B cell (primary cell): Measurements from ENCODE around the gene ESRRB. TPM values are rescaled to one million over a fixed set of nuclear protein-coding genes. Genes with fewer than 3 reads are reported as not detected.

Experiments used
- ATAC-seq: fragments of 200-7000 bp; cut with Tn5 transposase; one replicate; pipeline ENCODE4 v1.10.0; 2021; ENCODE audit warnings: low read depth, mild to moderate bottlenecking, moderate number of reproducible peaks, moderate library complexity
- CTCF ChIA-PET: fragments of 350-600 bp; sonication (Branson Sonifier 250); formaldehyde crosslinking; loops from one replicate; lab custom pipeline; 2021; ENCODE audit warnings: antibody characterized with exemption, inconsistent platforms; lab: Charles Lee
- POLR2A ChIA-PET: fragments of 350-600 bp; sonication (Branson Sonifier 250); formaldehyde crosslinking; loops from one replicate; lab custom pipeline; 2021; ENCODE audit warnings: antibody characterized with exemption; lab: Charles Lee
- DNase-seq: peaks from one replicate; pipeline ENCODE4 v3.0.0; 2013
- H2AFZ ChIP-seq: 2 replicates; pipeline ENCODE4 v1.6.1; 2012; ENCODE audit warnings: mild to moderate bottlenecking, low read depth, low read length; ENCODE audit not compliant: insufficient read depth, poor library complexity, severe bottlenecking
- H3K27ac ChIP-seq, 2 donors: 1 replicate in 1 of 2; 2 replicates in 1 of 2; pipeline ENCODE4 v1.5.1; 2012 to 2013; ENCODE audit warnings: low read length in 2 of 2, mild to moderate bottlenecking in 2 of 2, moderate library complexity in 1 of 2
- H3K27me3 ChIP-seq, 4 experiments: fragments of 200-600 bp in 1 of 4; sonication (generic) in 1 of 4; replicated peaks in 1 of 4; 1 replicate in 2 of 4; 2 replicates in 2 of 4; pipeline versions ENCODE4 v1.6.1 to v1.7.0; 2013 to 2016; ENCODE audit warnings: low read length in 3 of 4, mild to moderate bottlenecking in 2 of 4, mixed read lengths in 1 of 4, moderate library complexity in 1 of 4; ENCODE audit not compliant: insufficient read depth in 4 of 4, control insufficient read depth in 3 of 4; ENCODE audit errors: control extremely low read depth in 1 of 4
- H3K36me3 ChIP-seq, 2 experiments: replicated peaks in 1 of 2; 1 replicate in 1 of 2; 2 replicates in 1 of 2; pipeline versions ENCODE4 v1.6.1 to v1.7.1; 2013; ENCODE audit warnings: low read length in 1 of 2; ENCODE audit not compliant: insufficient read depth in 2 of 2, control insufficient read depth in 1 of 2; ENCODE audit errors: control extremely low read depth in 1 of 2, extremely low read depth in 1 of 2
- H3K4me1 ChIP-seq, 2 donors: fragments of 200-600 bp in 1 of 2; sonication (generic) in 1 of 2; 1 replicate in 1 of 2; 2 replicates in 1 of 2; pipeline versions ENCODE4 v1.5.1 to v1.6.1; 2013 to 2017; ENCODE audit warnings: low read length in 2 of 2; ENCODE audit not compliant: control insufficient read depth in 2 of 2, insufficient read depth in 2 of 2
- H3K4me2 ChIP-seq: replicated peaks from 2 replicates; pipeline ENCODE3; 2012; ENCODE audit warnings: mild to moderate bottlenecking, low read depth, low read length; ENCODE audit not compliant: poor library complexity, severe bottlenecking
- H3K4me3 ChIP-seq, 5 experiments: fragments of 200-600 bp in 1 of 5; sonication (generic) in 1 of 5; 1 replicate in 3 of 5; 2 replicates in 2 of 5; pipeline versions ENCODE4 v1.5.1 to v1.7.0; 2011 to 2016; ENCODE audit warnings: low read length in 4 of 5, mild to moderate bottlenecking in 4 of 5, low read depth in 2 of 5, control low read depth in 1 of 5, moderate library complexity in 1 of 5; ENCODE audit not compliant: insufficient read depth in 1 of 5; ENCODE audit errors: control extremely low read depth in 1 of 5, extremely low read depth in 1 of 5
- H3K79me2 ChIP-seq: fragments of 200-600 bp; sonication (generic); one replicate; pipeline ENCODE4 v1.6.0; 2016; ENCODE audit warnings: low read length; ENCODE audit not compliant: control insufficient read depth, insufficient read depth
- H3K9ac ChIP-seq: fragments of 200-600 bp; sonication (generic); 2 replicates; pipeline ENCODE4 v1.6.1; 2017; ENCODE audit warnings: mild to moderate bottlenecking, low read length, moderate library complexity
- H3K9me3 ChIP-seq, 3 donors: one replicate each; pipeline versions ENCODE4 v1.6.1 to v1.7.1; 2013; ENCODE audit warnings: low read length in 2 of 3; ENCODE audit not compliant: control insufficient read depth in 2 of 3, insufficient read depth in 1 of 3; ENCODE audit errors: control extremely low read depth in 1 of 3
- H4K20me1 ChIP-seq: 2 replicates; pipeline ENCODE4 v1.6.0; 2012; ENCODE audit warnings: mild to moderate bottlenecking, low read length; ENCODE audit not compliant: insufficient read depth, control insufficient read depth, poor library complexity, severe bottlenecking
- H3K27ac Mint-ChIP-seq: one replicate; pipeline ENCODE4 v1.8.0; 2021; ENCODE audit warnings: mixed read lengths
- H3K27me3 Mint-ChIP-seq: one replicate; pipeline ENCODE4 v1.8.0; 2021; ENCODE audit warnings: mixed read lengths
- H3K4me1 Mint-ChIP-seq: one replicate; pipeline ENCODE4 v1.8.0; 2021; ENCODE audit warnings: mixed read lengths
- H3K4me3 Mint-ChIP-seq: one replicate; pipeline ENCODE4 v1.8.0; 2021; ENCODE audit warnings: mixed read lengths
- H3K9me3 Mint-ChIP-seq: one replicate; pipeline ENCODE4 v1.8.0; 2022; ENCODE audit warnings: mixed read lengths; ENCODE audit not compliant: insufficient read depth
- EZH2 ChIP-seq: IDR thresholded peaks from 2 replicates; pipeline ENCODE4 v1.6.1; 2012; ENCODE audit warnings: borderline replicate concordance, low read depth, mild to moderate bottlenecking, moderate library complexity, low read length; ENCODE audit not compliant: insufficient read depth, poor library complexity, severe bottlenecking
- WGBS: methylation state at CpG from one replicate; pipeline ENCODE4 v1.1.5; 2013; ENCODE audit warnings: missing lambda C conversion rate; ENCODE audit not compliant: insufficient coverage; 5-methylcytosine and 5-hydroxymethylcytosine counted together
- intact Hi-C: fragments of 100-400 bp; cut with micrococcal nuclease; formaldehyde crosslinking; loops from one replicate; pipeline ENCODE4 v1.10.0; 2022
- polyA plus RNA-seq: library from polyadenylated mRNA; depleted of rRNA; stranded (reverse); fragments of >200 nt; gene quantifications from 2 replicates; pipeline ENCODE4 v1.2.3, GENCODE V29; 2012
- total RNA-seq, 2 donors: library from RNA; stranded (reverse); fragments of 120-200 nt in 1 of 2; gene quantifications; 1 replicate in 1 of 2; 2 replicates in 1 of 2; pipeline versions ENCODE4 v1.2.3 to v1.2.4, GENCODE V29; 2013 to 2022
- TF ChIP-seq, protein P1 (sequence below): fragments of 200-600 bp; IDR thresholded peaks from one replicate; pipeline ENCODE4 v1.8.0; 2022; ENCODE audit warnings: antibody characterized with exemption, mild to moderate bottlenecking

Gene ESRRB
- total and polyA plus RNA-seq, 2 donors (not counting 1 experiment from before 2014, with no cell fraction given), result 0.13 TPM; not detected in 1

DNA sequence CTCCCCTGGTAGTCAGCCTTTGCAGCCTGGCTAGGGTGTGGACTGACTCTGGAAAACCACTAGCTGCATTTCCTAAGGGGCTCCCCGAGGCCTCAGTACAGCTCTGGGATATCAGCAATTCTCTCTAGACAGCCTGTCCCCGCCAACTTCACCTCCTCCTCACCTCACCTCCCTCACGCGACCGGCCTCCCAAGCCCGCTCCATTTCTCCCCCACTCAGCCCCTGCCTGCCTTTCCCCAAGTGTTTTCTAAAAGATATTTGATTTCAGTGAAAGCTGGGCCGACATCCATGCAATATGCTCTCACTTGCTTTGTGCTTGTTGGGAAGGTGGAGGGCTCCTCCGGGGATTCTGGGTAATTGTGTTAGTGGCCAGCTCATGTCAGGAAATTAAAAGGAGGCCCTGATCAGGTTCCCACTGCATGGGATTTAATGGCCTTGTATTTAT is 91.8 kb downstream of the ESRRB start:
- no peak overlapping the region for H3K27ac Mint-ChIP-seq
- no peak overlapping the region for H3K4me3 ChIP-seq
- TF ChIP-seq, protein P1, sequence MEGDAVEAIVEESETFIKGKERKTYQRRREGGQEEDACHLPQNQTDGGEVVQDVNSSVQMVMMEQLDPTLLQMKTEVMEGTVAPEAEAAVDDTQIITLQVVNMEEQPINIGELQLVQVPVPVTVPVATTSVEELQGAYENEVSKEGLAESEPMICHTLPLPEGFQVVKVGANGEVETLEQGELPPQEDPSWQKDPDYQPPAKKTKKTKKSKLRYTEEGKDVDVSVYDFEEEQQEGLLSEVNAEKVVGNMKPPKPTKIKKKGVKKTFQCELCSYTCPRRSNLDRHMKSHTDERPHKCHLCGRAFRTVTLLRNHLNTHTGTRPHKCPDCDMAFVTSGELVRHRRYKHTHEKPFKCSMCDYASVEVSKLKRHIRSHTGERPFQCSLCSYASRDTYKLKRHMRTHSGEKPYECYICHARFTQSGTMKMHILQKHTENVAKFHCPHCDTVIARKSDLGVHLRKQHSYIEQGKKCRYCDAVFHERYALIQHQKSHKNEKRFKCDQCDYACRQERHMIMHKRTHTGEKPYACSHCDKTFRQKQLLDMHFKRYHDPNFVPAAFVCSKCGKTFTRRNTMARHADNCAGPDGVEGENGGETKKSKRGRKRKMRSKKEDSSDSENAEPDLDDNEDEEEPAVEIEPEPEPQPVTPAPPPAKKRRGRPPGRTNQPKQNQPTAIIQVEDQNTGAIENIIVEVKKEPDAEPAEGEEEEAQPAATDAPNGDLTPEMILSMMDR, result no peak
- no peak for TF ChIP-seq EZH2
- DNase-seq, result no peak
- H3K27me3 ChIP-seq, result peaks cover 0 to 5% (median under 1%) of the 10 kb centered on the region in 4 experiments
- intact Hi-C loops, result no loop called here
- H3K4me1 Mint-ChIP-seq, result no peaks in the 10 kb centered on the region
- no peak overlapping the region for H3K9ac ChIP-seq
- ChIA-PET CTCF (no interaction called here), POLR2A (no interaction called here)
- no peak overlapping the region for H3K4me2 ChIP-seq
- no peak for ATAC-seq
- H4K20me1 ChIP-seq, result no peaks in the 10 kb centered on the region
- peaks cover 19% of the 10 kb centered on the region for H3K27me3 Mint-ChIP-seq
- H3K79me2 ChIP-seq, result no peaks in the 10 kb centered on the region
- no peak overlapping the region for H3K4me3 Mint-ChIP-seq
- 100% methylated on average over 1 of the region's 8 CpGs for WGBS
- H3K27ac ChIP-seq, result no peak overlapping the region
- H3K36me3 ChIP-seq, result no peaks in the 10 kb centered on the region
- H3K9me3 ChIP-seq, result no peaks in the 10 kb centered on the region
- H2AFZ ChIP-seq, result no peak overlapping the region
- no peaks in the 10 kb centered on the region for H3K4me1 ChIP-seq
- no peaks in the 10 kb centered on the region for H3K9me3 Mint-ChIP-seq

DNA sequence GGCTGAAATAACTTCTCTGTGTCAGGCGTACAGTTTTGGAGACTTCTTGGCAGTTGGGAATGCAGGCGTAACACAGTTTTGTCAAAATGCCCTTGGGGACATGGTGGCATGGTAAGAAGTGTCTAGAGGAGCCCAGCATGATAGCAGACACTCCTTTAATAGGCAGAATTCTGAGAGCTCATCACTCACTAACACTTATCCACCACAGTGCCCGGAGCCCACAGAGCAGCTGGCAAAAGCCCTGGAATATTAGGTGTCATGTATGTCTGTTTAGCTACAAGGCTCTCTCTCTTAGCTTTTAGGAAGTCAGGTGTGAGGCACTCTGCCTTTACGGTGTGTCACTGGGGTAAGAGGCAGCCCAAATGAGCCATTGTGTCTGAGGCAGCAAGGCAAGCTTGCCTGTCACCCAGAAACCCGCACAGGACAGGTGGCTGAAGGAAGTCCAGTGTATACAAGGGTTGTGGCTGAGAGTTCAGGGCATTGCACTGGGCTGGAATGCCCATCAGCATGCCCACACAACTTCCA is 96.3 kb downstream of the ESRRB start:
- intact Hi-C loops, result no loop called here
- DNase-seq (no peak), ATAC-seq (no peak)
- TF ChIP-seq, protein P1, result no peak
- no peak for TF ChIP-seq EZH2
- Mint-ChIP-seq H3K9me3 (no peaks in the 10 kb centered on the region), H3K27ac (no peak overlapping the region), H3K27me3 (peaks cover 30% of the 10 kb centered on the region), H3K4me3 (no peak overlapping the region), H3K4me1 (no peaks in the 10 kb centered on the region)
- no peak overlapping the region for H3K9ac ChIP-seq
- no peak overlapping the region for H2AFZ ChIP-seq
- H3K4me1 ChIP-seq, result no peaks in the 10 kb centered on the region
- no peak overlapping the region for H3K4me2 ChIP-seq
- no peaks in the 10 kb centered on the region for H4K20me1 ChIP-seq
- H3K36me3 ChIP-seq, result no peaks in the 10 kb centered on the region
- WGBS, result 100% methylated on average over 4 of the region's 5 CpGs
- no peak overlapping the region for H3K4me3 ChIP-seq
- no peaks in the 10 kb centered on the region for H3K79me2 ChIP-seq
- POLR2A ChIA-PET, result no interaction called here
- no peaks in the 10 kb centered on the region for H3K9me3 ChIP-seq
- no peak overlapping the region for H3K27ac ChIP-seq
- H3K27me3 ChIP-seq, result peaks cover 0 to 12% (median 2%) of the 10 kb centered on the region in 4 experiments
- CTCF ChIA-PET, result no interaction called here
